ENCODE measurements around the gene ADAMTS14. TPM values are rescaled to one million over a fixed set of nuclear protein-coding genes. Genes with fewer than 3 reads are reported as not detected.

The ADAMTS14 gene
- total RNA-seq, 1 experiment from 2014 or later: 0.14 TPM

DNA sequence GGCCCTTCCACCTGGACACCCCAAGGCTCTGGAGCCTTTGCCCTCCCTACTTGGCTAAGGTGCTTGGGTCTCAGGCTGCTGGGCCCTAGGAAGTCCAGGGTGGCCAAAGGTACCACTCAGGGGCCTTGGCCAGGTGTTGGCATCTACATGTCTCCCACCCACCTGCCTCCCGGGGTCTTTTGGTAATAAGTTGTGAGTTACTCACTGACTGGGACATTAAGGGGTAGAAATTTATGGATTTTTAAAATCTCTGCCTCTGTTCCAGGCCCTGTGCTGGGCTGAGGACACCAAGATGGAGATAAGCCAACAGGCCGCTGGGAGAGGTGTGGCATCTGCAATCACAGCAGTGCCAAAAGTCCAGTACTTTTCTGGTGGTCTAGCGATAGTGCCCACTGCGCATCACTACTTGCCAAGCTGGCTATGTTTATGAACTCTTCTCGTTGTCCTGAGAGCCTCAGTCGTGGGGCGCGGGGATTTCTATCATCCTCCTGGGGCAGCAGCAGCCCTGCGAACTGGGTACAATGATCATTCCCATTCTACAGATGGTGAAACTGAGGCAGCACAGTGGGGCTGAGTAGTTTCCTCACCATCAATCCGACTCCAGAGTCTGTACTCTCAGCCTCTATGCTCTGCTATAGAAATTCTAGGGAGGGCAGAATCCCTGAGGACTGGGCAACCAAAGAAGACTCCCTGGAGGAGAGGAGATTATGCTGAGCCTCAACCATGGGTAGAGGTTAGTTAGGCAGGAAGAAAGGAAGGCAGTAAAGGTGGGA lies 76.7 kb downstream of the ADAMTS14 start:
- CTCF ChIA-PET: no interaction called here
- intact Hi-C loops (cut with micrococcal nuclease; ENCODE audit: unreplicated experiment): no loop called here
- TF ChIP-seq, protein P1, sequence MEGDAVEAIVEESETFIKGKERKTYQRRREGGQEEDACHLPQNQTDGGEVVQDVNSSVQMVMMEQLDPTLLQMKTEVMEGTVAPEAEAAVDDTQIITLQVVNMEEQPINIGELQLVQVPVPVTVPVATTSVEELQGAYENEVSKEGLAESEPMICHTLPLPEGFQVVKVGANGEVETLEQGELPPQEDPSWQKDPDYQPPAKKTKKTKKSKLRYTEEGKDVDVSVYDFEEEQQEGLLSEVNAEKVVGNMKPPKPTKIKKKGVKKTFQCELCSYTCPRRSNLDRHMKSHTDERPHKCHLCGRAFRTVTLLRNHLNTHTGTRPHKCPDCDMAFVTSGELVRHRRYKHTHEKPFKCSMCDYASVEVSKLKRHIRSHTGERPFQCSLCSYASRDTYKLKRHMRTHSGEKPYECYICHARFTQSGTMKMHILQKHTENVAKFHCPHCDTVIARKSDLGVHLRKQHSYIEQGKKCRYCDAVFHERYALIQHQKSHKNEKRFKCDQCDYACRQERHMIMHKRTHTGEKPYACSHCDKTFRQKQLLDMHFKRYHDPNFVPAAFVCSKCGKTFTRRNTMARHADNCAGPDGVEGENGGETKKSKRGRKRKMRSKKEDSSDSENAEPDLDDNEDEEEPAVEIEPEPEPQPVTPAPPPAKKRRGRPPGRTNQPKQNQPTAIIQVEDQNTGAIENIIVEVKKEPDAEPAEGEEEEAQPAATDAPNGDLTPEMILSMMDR (IDR thresholded peaks at IDR 0.05; ENCODE audit: unreplicated experiment): no peak
- no TSS peak for BruUV-seq (replicated peaks)
- H3K4me1 Mint-ChIP-seq (ENCODE audit: low read depth, unreplicated experiment): no peaks in the 10 kb centered on the region
- DNase-seq: no peak
- H3K27ac Mint-ChIP-seq (ENCODE audit: unreplicated experiment): no peak overlapping the region
- H3K9me3 Mint-ChIP-seq (ENCODE audit: low read depth, unreplicated experiment): no peaks in the 10 kb centered on the region
- no peak overlapping the region for H3K4me3 Mint-ChIP-seq (ENCODE audit: low read depth, unreplicated experiment)
- peaks cover 91% of the 10 kb centered on the region for H3K27me3 Mint-ChIP-seq (ENCODE audit: unreplicated experiment)
- H3K36me3 Mint-ChIP-seq (ENCODE audit: insufficient read depth, unreplicated experiment): no peaks in the 10 kb centered on the region

DNA sequence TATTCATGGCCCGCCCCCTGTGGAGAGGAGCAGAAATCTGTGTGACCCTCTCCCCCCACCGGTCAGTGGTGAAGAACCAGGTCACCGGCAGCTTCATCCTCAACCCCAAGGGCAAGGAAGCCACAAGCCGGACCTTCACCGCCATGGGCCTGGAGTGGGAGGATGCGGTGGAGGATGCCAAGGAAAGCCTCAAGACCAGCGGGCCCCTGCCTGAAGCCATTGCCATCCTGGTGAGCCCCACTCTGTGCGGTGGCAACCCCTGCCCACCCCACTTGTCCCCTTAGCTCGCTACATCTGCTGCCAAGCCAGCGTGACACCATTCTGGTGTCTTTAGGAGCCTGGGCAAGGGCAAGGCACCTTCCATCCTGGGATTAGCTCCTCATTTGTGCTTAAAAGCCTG lies 77.5 kb downstream of the ADAMTS14 start:
- BruUV-seq (replicated peaks): no TSS peak
- TF ChIP-seq, protein P1 (IDR thresholded peaks at IDR 0.05; ENCODE audit: unreplicated experiment): no peak
- Mint-ChIP-seq H3K4me3 (ENCODE audit: low read depth, unreplicated experiment) (no peak overlapping the region), H3K4me1 (ENCODE audit: low read depth, unreplicated experiment) (no peaks in the 10 kb centered on the region), H3K27me3 (ENCODE audit: unreplicated experiment) (peaks cover 91% of the 10 kb centered on the region), H3K9me3 (ENCODE audit: low read depth, unreplicated experiment) (no peaks in the 10 kb centered on the region), H3K36me3 (ENCODE audit: insufficient read depth, unreplicated experiment) (no peaks in the 10 kb centered on the region), H3K27ac (ENCODE audit: unreplicated experiment) (no peak overlapping the region)
- CTCF ChIA-PET: no interaction called here
- intact Hi-C loops (cut with micrococcal nuclease; ENCODE audit: unreplicated experiment): no loop called here
- no peak for DNase-seq

DNA sequence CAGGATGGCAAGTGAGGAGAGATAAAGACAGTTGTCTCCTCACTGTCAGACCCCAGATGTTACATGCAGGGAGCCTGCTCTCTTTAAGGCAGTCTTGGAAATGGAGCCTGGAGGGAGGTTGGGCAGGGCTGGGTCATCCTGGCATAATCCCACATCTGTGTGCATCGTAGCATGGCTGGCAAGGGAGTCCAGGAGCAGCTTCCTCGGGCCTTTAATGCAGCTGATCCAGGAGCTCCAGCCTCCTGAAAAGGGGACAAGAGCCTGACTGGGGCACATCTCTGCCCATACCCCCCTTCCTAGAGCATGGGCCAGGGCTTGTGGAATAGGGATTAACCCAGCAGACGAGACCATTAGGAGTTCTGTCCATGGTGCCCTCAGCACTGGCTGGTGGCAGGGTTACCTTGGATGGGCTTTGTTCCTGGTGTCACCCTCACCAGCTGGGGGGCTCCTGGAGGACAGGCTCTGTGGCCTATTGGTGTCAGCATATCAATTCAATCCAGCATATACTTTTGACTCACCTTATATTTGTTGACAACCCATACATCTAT lies 77.9 kb downstream of the ADAMTS14 start:
- no peak for DNase-seq
- Mint-ChIP-seq H3K27ac (ENCODE audit: unreplicated experiment) (no peak overlapping the region), H3K36me3 (ENCODE audit: insufficient read depth, unreplicated experiment) (no peaks in the 10 kb centered on the region), H3K4me3 (ENCODE audit: low read depth, unreplicated experiment) (no peak overlapping the region), H3K4me1 (ENCODE audit: low read depth, unreplicated experiment) (no peaks in the 10 kb centered on the region), H3K27me3 (ENCODE audit: unreplicated experiment) (peaks cover 91% of the 10 kb centered on the region), H3K9me3 (ENCODE audit: low read depth, unreplicated experiment) (no peaks in the 10 kb centered on the region)
- CTCF ChIA-PET: no interaction called here
- TF ChIP-seq, protein P1 (IDR thresholded peaks at IDR 0.05; ENCODE audit: unreplicated experiment): no peak
- no TSS peak for BruUV-seq (replicated peaks)
- intact Hi-C loops (cut with micrococcal nuclease; ENCODE audit: unreplicated experiment): no loop called here

DNA sequence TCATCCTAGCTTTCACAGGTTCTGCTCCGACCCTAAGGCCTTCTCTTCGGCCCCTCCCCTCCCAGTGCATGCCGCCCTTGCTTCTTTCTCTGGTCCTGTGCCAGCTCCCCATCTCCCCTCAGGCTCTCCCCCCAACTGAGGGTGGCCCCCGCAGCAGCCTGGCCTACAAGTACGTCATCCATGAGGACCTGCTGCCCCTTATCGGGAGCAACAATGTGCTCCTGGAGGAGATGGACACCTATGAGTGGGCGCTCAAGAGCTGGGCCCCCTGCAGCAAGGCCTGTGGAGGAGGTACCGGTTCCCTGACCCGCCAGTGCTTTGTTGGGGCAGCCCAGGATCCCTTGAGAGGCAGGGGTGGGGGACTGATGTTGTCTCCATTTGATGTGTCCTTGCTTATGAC lies 79.0 kb downstream of the ADAMTS14 start:
- H3K4me1 Mint-ChIP-seq (ENCODE audit: low read depth, unreplicated experiment): no peaks in the 10 kb centered on the region
- intact Hi-C loops (cut with micrococcal nuclease; ENCODE audit: unreplicated experiment): no loop called here
- CTCF ChIA-PET: interaction anchor here (0.5 kb wide), 2 partner anchors 62 to 209 kb away, joined by 4 to 6 read pairs; no protein-coding TSS in a partner anchor
- H3K36me3 Mint-ChIP-seq (ENCODE audit: insufficient read depth, unreplicated experiment): no peaks in the 10 kb centered on the region
- no peak overlapping the region for H3K27ac Mint-ChIP-seq (ENCODE audit: unreplicated experiment)
- H3K27me3 Mint-ChIP-seq (ENCODE audit: unreplicated experiment): peaks cover 89% of the 10 kb centered on the region
- TF ChIP-seq, protein P1 (IDR thresholded peaks at IDR 0.05; ENCODE audit: unreplicated experiment): no peak
- no peak for DNase-seq
- no TSS peak for BruUV-seq (replicated peaks)
- no peaks in the 10 kb centered on the region for H3K9me3 Mint-ChIP-seq (ENCODE audit: low read depth, unreplicated experiment)
- no peak overlapping the region for H3K4me3 Mint-ChIP-seq (ENCODE audit: low read depth, unreplicated experiment)
